Measurements from ENCODE around the gene RAB6A.

The RAB6A gene

DNA sequence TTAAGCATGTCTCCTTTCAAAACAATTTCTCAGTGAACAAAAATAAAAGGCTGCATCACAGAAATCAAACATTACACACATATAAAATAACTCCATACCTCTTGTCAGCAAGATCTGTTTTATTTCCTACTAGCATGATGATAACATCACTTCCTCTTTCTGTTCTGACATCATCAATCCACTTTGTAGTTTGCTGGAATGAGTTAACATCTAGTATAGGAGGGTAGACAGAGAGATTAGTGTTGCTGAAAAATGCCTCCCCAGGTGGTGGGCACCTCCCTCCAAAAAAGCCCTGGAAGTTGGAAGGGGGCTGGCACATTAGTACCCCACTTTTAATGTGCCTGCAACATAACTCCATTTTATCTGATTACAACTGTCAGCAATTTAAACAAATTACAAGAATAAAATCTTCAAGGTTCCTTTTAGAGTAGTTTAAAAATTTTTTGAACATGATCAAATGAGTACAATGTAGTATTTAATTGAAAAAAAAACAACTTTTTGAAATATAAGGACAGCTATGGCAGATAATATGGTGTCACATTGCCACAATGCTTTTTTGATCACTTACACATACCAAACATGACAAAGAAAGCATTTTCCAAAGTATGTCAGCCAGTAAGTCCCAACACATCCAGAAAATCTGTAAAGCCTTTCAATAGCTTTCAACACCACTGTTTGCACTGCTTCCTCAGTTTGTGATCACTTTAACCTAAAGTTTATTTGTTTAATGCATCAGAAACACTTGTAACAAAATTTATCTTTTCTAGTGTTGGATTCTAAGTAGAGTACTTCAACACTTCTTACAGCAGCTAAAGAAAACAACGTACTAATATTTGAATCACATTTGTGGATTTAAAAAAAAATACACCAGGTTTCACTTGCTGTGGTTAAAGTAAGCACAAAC, 44.5 kb downstream of the RAB6A start:
- peak overlapping the region; percentile 35 for H3K27ac ChIP-seq
- no peak for TF ChIP-seq ZFX (IDR thresholded peaks at IDR 0.05; ENCODE audit: borderline replicate concordance)
- TF ChIP-seq, protein P1, sequence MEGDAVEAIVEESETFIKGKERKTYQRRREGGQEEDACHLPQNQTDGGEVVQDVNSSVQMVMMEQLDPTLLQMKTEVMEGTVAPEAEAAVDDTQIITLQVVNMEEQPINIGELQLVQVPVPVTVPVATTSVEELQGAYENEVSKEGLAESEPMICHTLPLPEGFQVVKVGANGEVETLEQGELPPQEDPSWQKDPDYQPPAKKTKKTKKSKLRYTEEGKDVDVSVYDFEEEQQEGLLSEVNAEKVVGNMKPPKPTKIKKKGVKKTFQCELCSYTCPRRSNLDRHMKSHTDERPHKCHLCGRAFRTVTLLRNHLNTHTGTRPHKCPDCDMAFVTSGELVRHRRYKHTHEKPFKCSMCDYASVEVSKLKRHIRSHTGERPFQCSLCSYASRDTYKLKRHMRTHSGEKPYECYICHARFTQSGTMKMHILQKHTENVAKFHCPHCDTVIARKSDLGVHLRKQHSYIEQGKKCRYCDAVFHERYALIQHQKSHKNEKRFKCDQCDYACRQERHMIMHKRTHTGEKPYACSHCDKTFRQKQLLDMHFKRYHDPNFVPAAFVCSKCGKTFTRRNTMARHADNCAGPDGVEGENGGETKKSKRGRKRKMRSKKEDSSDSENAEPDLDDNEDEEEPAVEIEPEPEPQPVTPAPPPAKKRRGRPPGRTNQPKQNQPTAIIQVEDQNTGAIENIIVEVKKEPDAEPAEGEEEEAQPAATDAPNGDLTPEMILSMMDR (IDR thresholded peaks at IDR 0.05), result no peak

DNA sequence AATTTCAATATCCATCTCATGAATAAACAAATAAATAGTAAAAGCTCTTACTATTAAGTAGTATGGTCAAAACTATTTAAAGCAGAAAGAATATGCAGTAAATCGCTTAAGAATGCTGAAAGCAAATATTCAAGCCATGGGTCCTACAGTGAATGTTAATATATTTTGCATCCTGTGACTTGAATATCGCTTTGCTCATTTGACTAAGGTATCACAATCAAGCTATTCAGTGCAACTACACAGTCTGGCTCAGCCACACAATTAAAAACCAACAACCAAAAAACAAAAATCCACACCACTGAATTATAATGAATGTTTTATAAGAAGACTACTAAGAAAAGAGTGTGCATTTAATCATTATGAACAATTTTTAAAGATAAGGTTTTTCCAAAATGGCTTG, 45.3 kb downstream of the RAB6A start:
- H3K27ac ChIP-seq, result peak overlapping the region; percentile 35

DNA sequence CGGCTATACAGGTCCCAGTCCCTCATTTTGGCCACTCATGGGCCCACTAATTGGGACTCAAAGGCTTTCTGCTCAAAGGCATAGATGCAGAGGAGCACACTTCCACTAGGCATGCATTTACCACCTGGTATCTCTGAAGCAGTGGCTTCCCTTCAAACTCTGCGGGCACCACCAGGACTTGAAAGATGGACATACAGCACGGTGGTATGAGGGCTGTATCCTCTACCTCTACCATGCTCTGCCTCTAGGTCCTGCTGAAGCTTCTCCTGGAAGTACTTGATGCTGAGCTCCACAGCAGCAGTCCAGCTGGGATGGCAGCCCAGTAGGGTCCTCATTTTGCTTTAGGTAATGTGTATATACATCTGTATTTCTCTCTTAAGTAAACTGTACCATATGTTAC, 49.9 kb downstream of the RAB6A start:
- TF ChIP-seq, protein P1 (IDR thresholded peaks at IDR 0.05), result no peak
- no peak for TF ChIP-seq ZFX (IDR thresholded peaks at IDR 0.05; ENCODE audit: borderline replicate concordance)
- H3K27ac ChIP-seq, result no peak overlapping the region

More for the DNA sequence above, 45.3 kb downstream of the RAB6A start:
- TF ChIP-seq, protein P1 (IDR thresholded peaks at IDR 0.05), result no peak
- no peak for TF ChIP-seq ZFX (IDR thresholded peaks at IDR 0.05; ENCODE audit: borderline replicate concordance)

DNA sequence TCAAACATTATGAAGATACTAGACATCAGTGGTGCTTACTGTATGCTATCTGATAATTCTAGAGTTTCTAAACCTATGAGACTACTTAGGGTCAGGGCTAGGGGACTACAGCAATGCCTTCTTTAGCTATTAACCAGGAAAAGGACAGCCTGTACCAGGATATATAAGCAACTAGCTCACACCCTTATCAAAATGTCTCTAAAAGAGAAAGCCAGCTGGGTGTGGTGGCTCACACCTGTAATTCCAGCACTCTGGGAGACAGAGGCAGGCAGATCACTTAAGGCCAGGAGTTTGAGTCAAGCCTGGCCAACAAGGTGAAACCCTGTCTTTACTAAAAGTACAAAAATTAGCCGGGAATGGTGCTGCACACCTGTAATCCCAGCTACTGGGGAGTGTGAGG, 55.8 kb downstream of the RAB6A start:
- no peak for TF ChIP-seq ZFX (IDR thresholded peaks at IDR 0.05; ENCODE audit: borderline replicate concordance)
- TF ChIP-seq, protein P1 (IDR thresholded peaks at IDR 0.05), result no peak
- H3K27ac ChIP-seq, result no peak overlapping the region

DNA sequence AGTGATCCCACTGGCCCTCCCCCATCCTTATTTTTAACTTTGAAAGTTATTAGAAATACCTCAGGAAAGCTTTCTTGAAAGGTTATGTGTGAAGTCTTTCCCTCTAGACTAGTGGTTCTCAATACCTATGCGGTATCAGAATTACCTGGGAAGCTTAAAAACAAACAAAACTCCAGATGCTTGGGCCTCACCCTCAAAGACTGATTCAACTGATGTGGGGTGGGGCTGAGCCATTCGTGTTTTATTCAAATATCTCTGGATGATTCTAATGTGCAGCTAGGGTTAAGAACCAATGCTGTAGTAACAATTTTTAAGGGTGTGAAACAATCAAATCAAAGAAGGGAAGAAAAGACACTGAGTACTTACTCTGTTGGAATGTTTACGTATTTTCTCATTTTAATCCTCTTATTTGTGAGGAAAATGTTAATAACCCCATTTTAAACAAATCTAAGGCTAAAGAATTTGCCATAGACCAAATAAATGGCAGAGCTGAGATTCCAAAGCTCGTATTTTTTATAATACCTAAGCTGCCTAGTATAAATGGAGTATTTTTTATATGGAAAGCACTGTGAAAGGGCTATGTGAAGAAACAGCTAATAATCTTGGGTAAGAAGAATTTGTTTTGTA, 66.9 kb downstream of the RAB6A start:
- TF ChIP-seq ZFX (IDR thresholded peaks at IDR 0.05; ENCODE audit: borderline replicate concordance), result no peak
- TF ChIP-seq, protein P1 (IDR thresholded peaks at IDR 0.05), result no peak
- no peak overlapping the region for H3K27ac ChIP-seq

DNA sequence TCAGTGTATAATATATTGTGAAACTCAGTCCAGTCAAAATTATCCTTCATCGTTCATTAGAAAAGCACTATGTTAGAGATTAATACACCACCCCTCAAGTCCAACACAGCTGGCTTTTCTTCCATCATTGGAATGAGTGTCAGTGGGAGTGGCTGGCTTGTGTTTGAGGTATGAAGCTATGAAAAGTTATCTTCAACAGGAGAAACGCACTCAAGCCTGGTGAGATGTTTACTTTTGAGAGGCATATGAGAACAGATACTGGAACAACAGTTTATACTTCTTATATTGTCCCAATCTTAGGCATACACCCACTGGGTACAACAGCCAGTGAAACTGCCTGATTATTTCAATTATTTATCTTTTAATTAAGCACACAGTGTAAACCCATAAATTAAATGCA, 80.2 kb downstream of the RAB6A start:
- H3K27ac ChIP-seq, result peak overlapping the region; percentile 33
- TF ChIP-seq, protein P1 (IDR thresholded peaks at IDR 0.05), result no peak
- no peak for TF ChIP-seq ZFX (IDR thresholded peaks at IDR 0.05; ENCODE audit: borderline replicate concordance)

DNA sequence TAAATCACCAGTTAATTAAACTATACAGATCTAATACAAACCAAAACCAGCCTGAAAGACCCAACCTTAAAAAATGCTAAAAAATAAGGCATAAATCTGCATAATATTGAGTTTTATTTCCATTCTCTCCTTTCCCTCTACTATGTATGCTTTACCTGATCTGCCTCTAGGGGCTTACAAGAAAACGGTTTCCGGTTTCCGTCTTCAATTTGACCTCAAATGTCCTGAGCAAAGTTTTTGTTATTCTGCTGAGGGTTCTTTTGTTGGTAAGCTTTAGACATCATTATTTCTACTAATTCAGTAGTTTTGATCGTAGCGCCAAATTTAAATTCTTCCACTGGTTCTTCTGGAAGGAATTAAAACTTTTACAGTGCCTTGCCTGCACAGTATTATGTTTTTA, 84.3 kb downstream of the RAB6A start:
- H3K27ac ChIP-seq, result peak overlapping the region; percentile 48; the same call in 1 of the 2 replicates
- TF ChIP-seq, protein P1 (IDR thresholded peaks at IDR 0.05), result 0 out of 2 replicates have a peak, but pooled peaks have one; percentile 10
